ENCODE data around the gene RGS7. TPM values are rescaled to one million over a fixed set of nuclear protein-coding genes. Genes with fewer than 3 reads are reported as not detected.

The RGS7 gene
- total RNA-seq, 1 donor from 2014 or later, result not detected

DNA sequence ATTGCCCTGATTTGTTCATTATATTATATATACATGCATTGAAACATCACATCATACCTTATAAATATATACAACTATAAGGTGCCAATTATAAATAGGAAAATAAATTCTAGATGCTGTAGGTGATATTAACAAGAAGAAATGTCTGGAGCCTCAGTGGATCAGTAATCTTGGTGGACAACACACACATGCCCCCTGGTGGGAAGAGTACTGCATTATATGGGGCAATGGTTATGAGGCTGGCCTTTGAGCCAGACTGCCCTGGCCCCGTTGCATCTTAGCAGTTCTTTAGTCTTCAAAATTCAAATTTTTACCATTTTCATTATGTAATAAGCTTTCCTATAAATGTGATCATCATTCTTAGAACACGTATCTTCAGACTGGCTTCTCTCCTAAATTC, 410.1 kb downstream of the RGS7 start:
- no peak overlapping the region for H3K4me3 ChIP-seq
- intact Hi-C loops (cut with DNase I), result no loop called here
- no peaks in the 10 kb centered on the region for H3K9me3 ChIP-seq
- ATAC-seq (peak; percentile 44), DNase-seq (no peak)
- no peak overlapping the region for H3K27ac ChIP-seq
- no peaks in the 10 kb centered on the region for H3K4me1 ChIP-seq
- H3K36me3 ChIP-seq, result no peaks in the 10 kb centered on the region
- peak; percentile 39 for TF ChIP-seq CTCF (IDR thresholded peaks at IDR 0.05)
- no peaks in the 10 kb centered on the region for H3K27me3 ChIP-seq

- no peak overlapping the region for H3K27ac ChIP-seq
- no peak for TF ChIP-seq CTCF (IDR thresholded peaks at IDR 0.05)
- H3K4me3 ChIP-seq, result no peak overlapping the region
- no peaks in the 10 kb centered on the region for H3K27me3 ChIP-seq
- no peaks in the 10 kb centered on the region for H3K4me1 ChIP-seq
- no peaks in the 10 kb centered on the region for H3K36me3 ChIP-seq
- intact Hi-C loops (cut with DNase I), result no loop called here
- no peak for ATAC-seq
- no peaks in the 10 kb centered on the region for H3K9me3 ChIP-seq
- DNase-seq, result no peak
These were observed 414.1 kb downstream of the RGS7 start for GRCh38 chr1:240942901-240943300.

DNA sequence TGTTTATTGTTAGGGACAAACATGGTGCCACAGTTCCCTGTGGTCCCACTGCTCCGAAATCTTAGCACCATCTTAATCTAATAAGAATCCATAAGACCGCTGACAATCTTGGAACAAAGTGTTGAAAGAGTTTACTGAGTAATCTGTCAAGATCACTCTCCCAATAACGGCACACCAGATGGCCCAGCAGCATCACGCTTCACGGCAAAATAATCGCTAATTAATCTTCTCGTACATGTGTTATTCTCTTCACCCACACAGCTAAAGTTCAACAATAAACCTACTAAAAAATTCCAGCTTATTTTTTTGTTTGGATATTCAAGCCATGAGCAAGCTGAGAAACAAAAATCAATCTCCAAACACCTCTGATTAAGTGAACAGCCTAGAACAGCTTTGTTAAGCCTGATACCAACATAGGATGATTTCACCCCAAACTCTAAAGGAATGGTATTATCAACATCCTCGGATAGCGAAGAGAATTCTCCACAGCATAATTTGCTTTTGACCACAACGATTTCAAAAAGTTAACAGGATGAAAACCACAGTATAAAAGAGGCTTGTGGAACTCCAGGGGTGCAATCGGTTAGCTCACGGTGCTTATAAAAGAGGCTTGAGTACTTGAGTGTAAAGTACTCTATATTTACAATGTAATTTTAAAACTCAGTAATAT, 415.2 kb downstream of the RGS7 start:
- DNase-seq (no peak), ATAC-seq (no peak)
- no peak overlapping the region for H3K27ac ChIP-seq
- no peak overlapping the region for H3K4me3 ChIP-seq
- no peaks in the 10 kb centered on the region for H3K27me3 ChIP-seq
- H3K9me3 ChIP-seq, result no peaks in the 10 kb centered on the region
- no peak for TF ChIP-seq CTCF (IDR thresholded peaks at IDR 0.05)
- no peaks in the 10 kb centered on the region for H3K4me1 ChIP-seq
- intact Hi-C loops (cut with DNase I), result no loop called here
- no peaks in the 10 kb centered on the region for H3K36me3 ChIP-seq

GRCh38 chr1:240936911-240937668, 419.9 kb downstream of the RGS7 start:
- Histone ChIP-seq H3K27ac (no peak overlapping the region), H3K27me3 (no peaks in the 10 kb centered on the region), H3K4me1 (no peaks in the 10 kb centered on the region), H3K4me3 (no peak overlapping the region), H3K9me3 (no peaks in the 10 kb centered on the region), H3K36me3 (no peaks in the 10 kb centered on the region)
- intact Hi-C loops (cut with DNase I), result no loop called here
- no peak for TF ChIP-seq CTCF (IDR thresholded peaks at IDR 0.05)
- ATAC-seq, result no peak
- no peak for DNase-seq

- DNase-seq (no peak), ATAC-seq (no peak)
- no peaks in the 10 kb centered on the region for H3K27me3 ChIP-seq
- no peaks in the 10 kb centered on the region for H3K4me1 ChIP-seq
- H3K4me3 ChIP-seq, result no peak overlapping the region
- H3K36me3 ChIP-seq, result no peaks in the 10 kb centered on the region
- intact Hi-C loops (cut with DNase I), result no loop called here
- TF ChIP-seq CTCF (IDR thresholded peaks at IDR 0.05), result no peak
- H3K9me3 ChIP-seq, result no peaks in the 10 kb centered on the region
- H3K27ac ChIP-seq, result no peak overlapping the region
These were observed 421.1 kb downstream of the RGS7 start for GRCh38 chr1:240935920-240936319.

All from upper lobe of right lung (tissue), 1 donor.